A204.1 (cell line): ENCODE measurements around the gene HEYL.

Source experiments
- FAIRE-seq: peaks from 2 replicates; lab custom pipeline; 2012; peaks lifted over from hg19 to GRCh38; lab: Jason Lieb, UNC

The HEYL gene

DNA sequence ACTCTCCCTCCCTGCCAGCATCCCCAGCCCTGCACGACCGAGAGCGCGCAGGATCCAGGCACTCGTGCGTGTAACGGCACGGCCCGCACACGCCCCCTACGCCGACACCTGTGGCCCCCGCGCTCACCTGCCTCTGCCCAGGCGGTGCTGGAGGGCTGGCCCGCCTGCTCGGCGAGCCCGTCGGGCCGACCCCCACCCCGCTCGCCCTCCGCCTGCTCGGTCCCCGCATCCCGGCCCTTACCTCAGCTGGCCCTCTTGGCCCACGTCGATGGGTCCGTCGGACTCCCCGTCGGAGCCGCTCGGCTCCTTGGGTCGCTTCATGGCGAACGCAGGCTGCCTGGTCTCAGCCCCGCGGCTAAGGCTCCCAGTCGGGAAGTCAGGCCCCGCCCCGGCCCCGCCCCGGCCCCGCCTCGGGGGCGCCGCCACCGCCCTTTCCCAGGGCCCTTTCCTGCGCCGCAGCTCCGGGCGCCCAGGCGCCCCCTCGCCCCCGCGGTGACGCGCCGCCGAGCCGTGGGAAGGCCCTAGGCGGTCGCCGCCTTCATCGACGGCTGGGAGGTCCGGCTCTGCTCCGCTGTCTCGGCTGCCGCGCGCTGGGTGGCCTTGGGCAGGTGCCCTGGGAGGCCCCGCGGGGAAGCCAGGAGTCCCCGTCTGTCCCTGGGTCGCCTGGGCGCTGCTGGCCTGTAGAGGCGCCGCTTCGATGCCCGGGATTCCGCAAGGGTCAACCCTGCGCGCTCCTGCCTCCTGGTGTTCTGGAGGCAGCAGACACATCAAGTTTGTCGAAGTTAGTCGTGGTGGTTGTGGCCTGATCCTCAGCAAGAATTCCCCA is at the start of gene HEYL:
Gene HEYL, minus strand, starts transcription at position 339 of the 826 bp plus-strand sequence. Its CDS starts 18 bp downstream, at position 321.
- FAIRE-seq = no peak

DNA sequence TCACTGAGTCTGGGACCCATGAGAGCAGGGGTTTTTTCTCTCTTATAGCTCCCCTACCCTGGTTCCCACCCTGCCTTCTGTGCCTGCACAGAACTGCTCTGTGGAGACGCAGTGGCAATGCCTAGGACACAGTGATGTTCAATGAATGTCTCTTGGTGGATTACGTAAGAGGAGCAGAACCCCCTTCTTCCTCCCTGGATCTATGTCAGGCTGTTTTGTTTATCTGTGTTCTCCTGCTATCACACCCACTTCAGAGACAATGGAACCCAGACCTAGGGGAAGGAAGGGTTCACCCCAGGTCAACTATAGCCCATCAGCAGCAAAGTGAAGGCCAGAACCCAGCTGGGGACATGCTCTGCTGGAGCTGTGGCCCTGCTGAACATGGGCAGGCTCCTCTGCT is 49.8 kb upstream of the HEYL start:
- FAIRE-seq = no peak

DNA sequence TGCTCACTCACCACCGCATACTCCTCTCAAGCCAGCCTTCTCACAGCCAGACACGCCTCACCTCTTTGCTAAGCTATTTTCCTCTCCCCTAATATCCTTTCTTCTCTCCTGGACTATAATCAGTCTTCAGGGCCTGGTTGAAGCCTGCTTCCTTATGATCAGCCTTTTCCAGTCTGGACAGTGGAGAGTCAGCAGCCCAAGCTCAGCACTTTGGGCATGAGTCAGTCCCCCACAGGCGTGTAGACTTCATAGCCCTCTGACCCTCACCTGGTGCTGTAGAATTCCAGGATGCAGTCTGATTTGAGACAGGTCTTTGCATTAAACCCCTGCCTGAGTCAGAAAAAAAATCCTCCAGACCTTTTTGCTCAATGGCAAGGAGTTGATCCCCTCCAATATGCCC is 49.3 kb upstream of the HEYL start:
- no peak for FAIRE-seq

DNA sequence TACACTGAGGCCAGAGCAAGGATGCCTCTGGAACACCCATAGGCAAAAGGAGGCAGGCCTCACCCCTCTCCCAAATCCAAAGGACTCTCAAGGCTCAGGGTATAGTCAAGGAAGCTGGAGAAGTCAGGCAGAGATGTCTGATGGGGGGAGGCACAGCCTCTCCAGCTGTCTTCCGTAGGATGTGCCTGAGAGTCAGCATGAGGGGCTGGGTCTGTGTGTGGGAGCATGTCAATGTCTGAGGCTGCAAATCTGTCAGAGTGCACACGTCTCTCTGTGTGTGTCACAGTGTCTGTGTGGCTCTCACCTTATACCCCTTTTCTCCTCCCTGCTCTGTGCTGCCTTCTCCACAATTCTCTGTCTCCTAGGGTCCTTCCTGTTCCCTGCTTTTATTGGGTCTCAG is 47.8 kb upstream of the HEYL start:
- FAIRE-seq = no peak

DNA sequence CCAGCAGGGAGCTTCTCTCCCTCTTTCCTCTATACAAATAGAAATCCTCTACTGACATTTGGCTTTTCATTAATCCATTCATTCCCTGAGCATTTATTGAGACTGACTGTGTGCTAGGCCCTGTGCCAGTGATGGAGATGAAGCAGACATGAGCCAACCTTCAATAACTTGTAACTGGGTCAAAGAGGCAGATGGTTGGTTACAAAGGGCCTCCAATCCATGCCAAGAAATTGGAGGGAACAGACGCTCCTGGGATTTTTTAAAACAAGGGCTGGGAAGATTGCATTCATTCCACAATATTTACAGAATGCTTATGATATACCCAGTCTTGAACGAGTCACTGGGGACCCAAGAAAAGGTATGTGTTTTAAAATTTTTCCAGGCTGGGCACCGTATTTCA is 45.6 kb upstream of the HEYL start:
- no peak for FAIRE-seq

DNA sequence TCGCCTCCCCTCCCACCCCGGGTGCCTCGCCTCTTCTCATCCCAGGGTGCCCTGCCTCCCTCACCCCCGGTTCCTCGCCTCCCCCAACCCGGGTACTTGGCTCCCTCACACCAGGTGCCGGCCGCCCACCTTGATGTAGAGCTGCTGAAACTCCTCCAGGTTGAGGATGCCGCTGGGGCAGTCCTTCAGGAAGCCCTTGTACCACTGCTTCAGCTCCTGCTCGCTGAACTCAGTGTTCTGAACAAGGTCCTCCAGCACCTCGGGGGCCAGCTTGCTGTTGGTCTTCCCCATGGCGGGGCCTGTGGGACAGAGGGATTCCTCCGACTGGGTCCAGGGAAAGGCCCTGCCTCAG is 44.8 kb upstream of the HEYL start:
- no peak for FAIRE-seq

GRCh38 chr1:39683591-39684312 is 44.3 kb upstream of the HEYL start:
- no peak for FAIRE-seq

- no peak for FAIRE-seq
Measured at GRCh38 chr1:39681999-39682398, 42.6 kb upstream of the HEYL start.

- FAIRE-seq = no peak
Measured at GRCh38 chr1:39681294-39681693, 41.9 kb upstream of the HEYL start.

- no peak for FAIRE-seq
Measured at GRCh38 chr1:39680751-39681150, 41.3 kb upstream of the HEYL start.

GRCh38 chr1:39679821-39680220 is 40.4 kb upstream of the HEYL start:
- FAIRE-seq = no peak

- FAIRE-seq = no peak
Measured at GRCh38 chr1:39678889-39679288, 39.4 kb upstream of the HEYL start.

DNA sequence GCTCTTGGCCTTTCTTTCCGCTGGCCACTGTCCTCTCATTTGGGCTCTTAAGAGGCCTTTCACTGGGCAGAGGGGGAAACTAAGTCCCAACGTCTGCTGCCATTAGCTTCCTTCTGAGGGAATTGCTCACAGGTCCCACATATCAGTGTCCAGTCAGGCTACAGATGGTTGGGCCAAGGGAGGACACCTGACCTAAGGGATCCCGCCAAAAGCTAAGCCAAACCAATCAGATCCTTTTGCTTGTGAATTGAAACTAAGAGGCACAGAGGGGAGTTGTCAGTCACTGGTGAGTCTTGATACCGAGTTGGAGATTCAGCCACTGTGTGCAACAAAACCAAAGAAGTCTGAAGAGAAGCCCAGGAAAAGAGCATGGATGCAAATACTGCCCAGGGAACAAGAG is 38.2 kb upstream of the HEYL start:
- no peak for FAIRE-seq

DNA sequence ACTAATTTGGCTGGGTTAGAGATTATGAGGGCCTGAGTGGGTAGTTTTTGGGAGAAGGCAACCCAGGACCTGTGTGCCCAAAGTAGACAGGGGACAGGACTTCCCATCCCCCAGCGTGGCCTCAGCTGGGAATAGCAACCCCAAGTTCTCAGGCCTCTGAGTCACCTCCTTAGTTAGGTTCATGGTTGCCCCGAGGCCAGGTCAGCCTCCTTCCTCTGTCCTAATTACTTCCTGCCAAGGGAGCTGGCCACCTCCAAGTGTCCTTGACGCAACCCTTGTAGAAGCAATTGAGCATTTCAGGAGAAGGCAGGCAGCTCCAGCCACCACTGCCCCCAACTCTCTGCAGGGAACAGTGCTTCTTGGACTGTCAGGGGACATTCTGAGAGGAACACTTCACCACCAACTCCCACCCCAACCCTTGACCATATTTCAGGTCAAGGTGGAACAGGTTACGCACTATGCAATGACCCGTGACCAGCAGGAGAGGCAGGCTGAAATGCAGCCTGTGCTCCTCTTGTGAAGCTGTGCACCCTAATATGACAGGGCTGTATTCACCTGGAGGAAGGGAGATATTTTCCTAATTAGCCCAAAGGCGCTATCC is 37.6 kb upstream of the HEYL start:
- no peak for FAIRE-seq

- FAIRE-seq = no peak
Measured at GRCh38 chr1:39675220-39675619, 35.8 kb upstream of the HEYL start.

DNA sequence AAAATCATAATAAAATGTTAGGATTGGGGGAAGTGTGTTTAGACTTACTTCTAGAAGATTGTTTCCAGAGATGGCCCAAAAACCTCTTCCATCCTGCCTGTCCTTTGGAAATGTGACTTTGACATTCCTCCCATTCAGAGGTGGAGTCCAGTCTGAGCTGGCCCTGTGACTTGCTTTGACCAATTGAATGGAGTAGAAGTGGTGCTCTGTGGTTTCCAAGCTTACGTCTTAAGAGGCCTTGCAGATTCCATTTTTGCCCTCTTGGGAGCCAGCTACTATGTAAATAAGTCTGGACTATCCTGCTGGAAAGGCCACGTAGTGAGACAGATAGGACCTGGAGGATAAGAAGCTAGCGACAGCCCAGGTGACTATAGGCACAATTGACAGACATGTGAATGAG is 33.8 kb upstream of the HEYL start:
- FAIRE-seq = no peak

DNA sequence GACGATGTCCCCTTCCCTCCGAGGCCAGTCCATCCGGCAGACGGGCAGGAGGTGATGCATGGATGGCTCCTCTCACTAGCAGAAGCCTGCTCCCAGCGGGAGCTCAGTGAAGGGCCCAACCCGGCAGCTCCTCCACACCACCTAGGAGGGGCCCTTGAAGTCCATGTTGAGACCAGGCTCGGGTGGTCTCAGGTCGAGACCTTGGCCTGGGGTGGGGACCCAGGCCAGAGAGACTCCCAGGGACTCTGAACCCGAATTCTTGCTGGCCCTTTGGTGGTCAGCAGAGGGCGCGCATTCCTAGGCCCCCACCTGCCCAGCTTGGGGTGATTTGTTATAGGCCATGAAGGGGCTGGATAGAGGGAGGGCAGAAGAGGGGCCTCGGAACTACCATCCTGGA is 33.1 kb upstream of the HEYL start:
- FAIRE-seq = no peak

DNA sequence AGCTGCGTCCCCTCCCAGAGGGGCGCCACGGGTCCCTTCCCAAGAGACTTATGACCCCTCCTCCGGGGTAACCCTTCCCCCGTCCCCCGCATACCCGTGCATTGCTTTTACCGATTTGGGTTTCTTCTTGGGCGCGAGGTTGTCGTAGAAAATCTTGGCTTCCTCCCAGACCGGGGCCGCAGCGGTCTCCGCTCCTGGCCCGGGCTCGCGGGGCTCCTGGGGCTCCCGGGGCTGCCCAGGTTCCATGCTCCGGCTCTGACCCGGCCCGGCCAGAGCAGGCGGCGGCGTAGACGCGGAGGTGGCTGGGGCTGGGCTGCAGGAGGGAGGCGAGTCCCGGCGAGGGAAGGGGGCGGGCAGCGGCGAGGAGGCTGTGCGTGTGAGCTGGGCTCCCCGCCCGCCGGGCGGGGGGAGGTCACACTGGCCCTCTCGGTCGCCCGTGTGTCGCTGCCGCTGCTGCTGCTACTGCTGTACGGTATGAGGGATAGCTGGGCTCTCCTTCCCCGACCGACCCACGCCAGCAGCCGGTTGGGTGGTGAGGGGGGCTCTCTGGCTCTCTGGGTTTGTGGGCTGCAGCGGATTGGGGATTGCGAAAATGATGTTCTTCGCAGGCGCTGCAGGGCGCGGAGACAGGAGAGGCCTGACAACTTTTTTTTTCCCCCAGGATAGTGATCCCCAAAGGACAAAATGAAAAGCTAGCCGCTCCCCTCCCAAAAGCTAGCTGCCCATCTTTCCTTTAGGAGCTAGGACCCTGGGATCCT is 32.5 kb upstream of the HEYL start, which contains the start of gene NT5C1A:
Gene NT5C1A, minus strand, starts transcription at position 315 of the 758 bp plus-strand sequence. Its CDS starts 69 bp downstream, at position 246.
- FAIRE-seq = no peak

DNA sequence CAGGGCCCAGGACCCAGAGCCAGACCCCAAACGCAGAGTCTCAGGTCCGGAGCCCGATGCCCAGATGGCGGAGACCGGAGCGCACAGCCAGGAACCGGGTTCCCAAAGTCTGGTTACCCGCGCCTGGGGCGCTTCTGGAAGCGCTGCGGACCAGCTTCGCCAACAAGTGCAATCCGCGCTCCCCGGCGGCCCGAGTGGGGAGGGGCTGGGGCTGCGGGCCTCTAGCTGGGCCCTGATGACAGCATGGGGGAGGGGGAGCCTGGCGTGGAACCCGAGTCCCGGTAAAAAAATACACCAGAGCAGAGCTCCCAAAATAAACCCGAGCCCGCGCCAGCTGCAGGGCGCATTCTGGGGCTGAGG is 32.0 kb upstream of the HEYL start:
- FAIRE-seq = no peak

- no peak for FAIRE-seq
Measured at GRCh38 chr1:39670689-39671088, 31.2 kb upstream of the HEYL start.

DNA sequence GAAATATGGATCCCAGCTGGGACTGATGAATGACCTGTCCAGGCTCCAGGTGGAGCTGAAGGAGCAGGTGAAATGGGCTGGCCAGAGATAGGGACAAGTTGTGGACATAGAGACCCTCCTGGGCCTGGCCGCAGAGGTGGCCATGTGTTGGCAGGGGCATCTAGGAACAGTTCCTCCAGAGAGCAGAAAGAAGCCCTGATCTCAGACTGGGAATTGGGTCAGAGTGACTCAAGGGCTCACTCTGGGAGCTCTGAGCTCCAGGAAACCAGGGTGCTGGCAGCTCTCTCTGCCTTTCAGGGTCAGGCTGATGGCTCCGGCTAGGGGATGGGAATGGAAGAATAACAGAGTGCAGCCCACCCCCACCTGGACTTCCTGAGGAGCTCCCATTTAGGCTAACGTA is 29.5 kb upstream of the HEYL start:
- FAIRE-seq = no peak

DNA sequence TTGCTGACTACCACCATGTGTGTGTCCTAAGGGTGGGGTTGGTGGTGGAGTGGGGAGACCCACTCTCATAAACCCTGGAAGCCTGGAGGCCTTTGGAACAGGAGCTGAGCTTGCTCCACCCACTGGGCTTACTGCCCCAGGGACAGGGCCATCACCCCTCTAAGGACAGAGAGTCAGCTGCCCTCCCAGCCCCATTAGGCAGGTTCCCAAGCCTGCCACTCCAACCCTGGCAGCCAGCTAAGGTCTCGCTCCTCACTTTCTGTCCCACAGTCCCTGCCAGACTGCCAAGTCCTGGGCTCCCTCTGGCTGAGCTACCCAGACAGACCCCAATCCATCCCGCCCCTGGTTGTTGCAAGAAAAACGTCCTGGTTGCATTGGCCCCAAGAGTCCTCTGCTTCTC is 28.7 kb upstream of the HEYL start:
- FAIRE-seq = no peak

GRCh38 chr1:39666772-39667171 is 27.3 kb upstream of the HEYL start:
- FAIRE-seq = no peak
